GM18907 (cell line): ENCODE results near the gene A2M.
"Not testable (repeated sequence)": the region's sequence is repeated elsewhere in the genome, so short reads cannot be mapped to it uniquely, and the experiment has no call there.

Experiments
- ATAC-seq: cut with Tn5 transposase; IDR thresholded peaks from one replicate; pipeline ENCODE4 v1.9.1; 2021; ENCODE audit warnings: mild to moderate bottlenecking, moderate library complexity; ENCODE audit not compliant: unreplicated experiment

Gene A2M

GRCh38 chr12:9115731-9116559, at the start of gene A2M:
A2M (minus strand) TSS chr12:9115919; CDS start chr12:9115849, 70 bp downstream.
- ATAC-seq, result no peak

- no peak for ATAC-seq
These were observed 47.7 kb upstream of the A2M start for GRCh38 chr12:9163392-9163791.

GRCh38 chr12:9156119-9156518, 40.4 kb upstream of the A2M start:
- ATAC-seq, result no peak

GRCh38 chr12:9149372-9149771, 33.7 kb upstream of the A2M start:
- ATAC-seq, result no peak

GRCh38 chr12:9148926-9149325, 33.2 kb upstream of the A2M start:
- ATAC-seq, result no peak

- ATAC-seq, result no peak
These were observed 31.7 kb upstream of the A2M start for GRCh38 chr12:9147461-9147860.

- no peak for ATAC-seq
These were observed 29.0 kb upstream of the A2M start for GRCh38 chr12:9144730-9145106.

- no peak for ATAC-seq
These were observed 28.4 kb upstream of the A2M start for GRCh38 chr12:9143929-9144729.

- no peak for ATAC-seq
These were observed 27.4 kb upstream of the A2M start for GRCh38 chr12:9143137-9143536.

- not testable (repeated sequence) for ATAC-seq
These were observed 24.0 kb upstream of the A2M start for GRCh38 chr12:9139588-9140290.

GRCh38 chr12:9135903-9136310, 20.2 kb upstream of the A2M start:
- no peak for ATAC-seq

GRCh38 chr12:9134981-9135628, 19.4 kb upstream of the A2M start:
- ATAC-seq, result no peak

- ATAC-seq, result no peak
These were observed 17.6 kb upstream of the A2M start for GRCh38 chr12:9133216-9133916.

GRCh38 chr12:9132008-9132535, 16.4 kb upstream of the A2M start:
- ATAC-seq, result no peak

GRCh38 chr12:9130244-9130643, 14.5 kb upstream of the A2M start:
- no peak for ATAC-seq

GRCh38 chr12:9127936-9128663, 12.4 kb upstream of the A2M start:
- no peak for ATAC-seq

- no peak for ATAC-seq
These were observed 11.8 kb upstream of the A2M start for GRCh38 chr12:9127484-9127883.

GRCh38 chr12:9124383-9125031, 8.8 kb upstream of the A2M start:
- no peak for ATAC-seq

- ATAC-seq, result no peak
These were observed 8.2 kb upstream of the A2M start for GRCh38 chr12:9123781-9124382.
